ENCODE data around the gene CD58. TPM values are rescaled to one million over a fixed set of nuclear protein-coding genes. Genes with fewer than 3 reads are reported as not detected.

Gene CD58
- total RNA-seq, 1 experiment from 2014 or later, result 8.2 TPM

GRCh38 chr1:116474921-116475849, 95.6 kb downstream of the CD58 start:
- CTCF ChIA-PET, result no interaction called here
- no TSS peak for BruUV-seq (replicated peaks)
- Histone ChIP-seq H3K27me3 (replicated peaks; ENCODE audit: insufficient read depth, low read depth, low read length, poor library complexity) (no peaks in the 10 kb centered on the region), H3K4me1 (ENCODE audit: insufficient read depth, low read length, poor library complexity, severe bottlenecking) (peaks cover 30% of the 10 kb centered on the region), H3K9me3 (ENCODE audit: low read depth, low read length, poor library complexity, severe bottlenecking) (no peaks in the 10 kb centered on the region), H3K27ac (ENCODE audit: low read depth, low read length, poor library complexity, severe bottlenecking) (no peak overlapping the region), H3K4me3 (ENCODE audit: low read depth, low read length, poor library complexity, severe bottlenecking) (no peak overlapping the region), H3K36me3 (ENCODE audit: insufficient read depth, low read length, poor library complexity, severe bottlenecking) (no peaks in the 10 kb centered on the region)
- intact Hi-C loops (cut with micrococcal nuclease; ENCODE audit: unreplicated experiment), result no loop called here
- no peak for DNase-seq (ENCODE audit: low spot score)
- TF ChIP-seq CTCF (conservative IDR thresholded peaks at IDR 0.05; ENCODE audit: low read depth, low read length), result no peak
- TF ChIP-seq EZH2 (IDR thresholded peaks at IDR 0.05; ENCODE audit: borderline replicate concordance, low read depth, low read length, poor library complexity, severe bottlenecking), result no peak
- POLR2A ChIA-PET (ENCODE audit: low non-redundant PET), result no interaction called here

GRCh38 chr1:116472431-116472961, 98.3 kb downstream of the CD58 start:
- H3K27me3 ChIP-seq (replicated peaks; ENCODE audit: insufficient read depth, low read depth, low read length, poor library complexity), result no peaks in the 10 kb centered on the region
- ChIA-PET POLR2A (ENCODE audit: low non-redundant PET) (no interaction called here), CTCF (interaction anchor here (0.6 to 1.8 kb wide), 4 partner anchors 12 to 334 kb away, joined by 3 to 8 read pairs (median 4); no protein-coding TSS in a partner anchor)
- peak overlapping the region; percentile 56 for H3K27ac ChIP-seq (ENCODE audit: low read depth, low read length, poor library complexity, severe bottlenecking)
- H3K36me3 ChIP-seq (ENCODE audit: insufficient read depth, low read length, poor library complexity, severe bottlenecking), result no peaks in the 10 kb centered on the region
- peaks cover 37% of the 10 kb centered on the region for H3K4me1 ChIP-seq (ENCODE audit: insufficient read depth, low read length, poor library complexity, severe bottlenecking)
- no peaks in the 10 kb centered on the region for H3K9me3 ChIP-seq (ENCODE audit: low read depth, low read length, poor library complexity, severe bottlenecking)
- intact Hi-C loops (cut with micrococcal nuclease; ENCODE audit: unreplicated experiment), result no loop called here
- H3K4me3 ChIP-seq (ENCODE audit: low read depth, low read length, poor library complexity, severe bottlenecking), result no peak overlapping the region
- BruUV-seq (replicated peaks), result no TSS peak
- DNase-seq (ENCODE audit: low spot score), result peak; percentile 92
- TF ChIP-seq EZH2 (IDR thresholded peaks at IDR 0.05; ENCODE audit: borderline replicate concordance, low read depth, low read length, poor library complexity, severe bottlenecking) (no peak), CTCF (conservative IDR thresholded peaks at IDR 0.05; ENCODE audit: low read depth, low read length) (no peak)

- intact Hi-C loops (cut with micrococcal nuclease; ENCODE audit: unreplicated experiment), result no loop called here
- no peak for DNase-seq (ENCODE audit: low spot score)
- POLR2A ChIA-PET (ENCODE audit: low non-redundant PET), result no interaction called here
These were observed 99.6 kb downstream of the CD58 start for GRCh38 chr1:116471241-116471640.

More at GRCh38 chr1:116471241-116471640, 99.6 kb downstream of the CD58 start:
- H3K36me3 ChIP-seq (ENCODE audit: insufficient read depth, low read length, poor library complexity, severe bottlenecking), result no peaks in the 10 kb centered on the region
- peak overlapping the region; percentile 56 for H3K27ac ChIP-seq (ENCODE audit: low read depth, low read length, poor library complexity, severe bottlenecking)
- TF ChIP-seq CTCF (conservative IDR thresholded peaks at IDR 0.05; ENCODE audit: low read depth, low read length) (no peak), EZH2 (IDR thresholded peaks at IDR 0.05; ENCODE audit: borderline replicate concordance, low read depth, low read length, poor library complexity, severe bottlenecking) (no peak)
- H3K4me1 ChIP-seq (ENCODE audit: insufficient read depth, low read length, poor library complexity, severe bottlenecking), result peaks cover 39% of the 10 kb centered on the region
- no TSS peak for BruUV-seq (replicated peaks)
- no peaks in the 10 kb centered on the region for H3K27me3 ChIP-seq (replicated peaks; ENCODE audit: insufficient read depth, low read depth, low read length, poor library complexity)
- no peak overlapping the region for H3K4me3 ChIP-seq (ENCODE audit: low read depth, low read length, poor library complexity, severe bottlenecking)
- no peaks in the 10 kb centered on the region for H3K9me3 ChIP-seq (ENCODE audit: low read depth, low read length, poor library complexity, severe bottlenecking)
- CTCF ChIA-PET, result interaction anchor here (1.4 kb wide), 1 partner anchor 14 kb away, joined by 3 read pairs; no protein-coding TSS in a partner anchor

All from A673 (cell line).